ENCODE measurements around the gene SEMA5B.

- TF ChIP-seq POLR2A (IDR thresholded peaks at IDR 0.05) = no peak
- no peak for TF ChIP-seq CTCF (IDR thresholded peaks at IDR 0.05)
These were observed 14.9 kb downstream of the SEMA5B start for GRCh38 chr3:123012652-123013051.

Data from uterus (tissue), 2 donors.